T-helper 1 cell treated with Interleukin-12 subunit alpha and Interleukin-12 subunit beta and Interleukin-4 antibody, amounts not matched to agents 30 μg/mL and 1 μg/mL, for 36 hours (primary cell): ENCODE results near the gene RASL10B.

Experiments used
- H3K27ac Mint-ChIP-seq: one replicate; pipeline ENCODE4 v1.8.0; 2021; ENCODE audit warnings: mild to moderate bottlenecking, mixed read lengths
- H3K27me3 Mint-ChIP-seq: one replicate; pipeline ENCODE4 v1.8.0; 2021; ENCODE audit warnings: low read depth, mixed read lengths
- H3K36me3 Mint-ChIP-seq: one replicate; pipeline ENCODE4 v1.8.0; 2021; ENCODE audit warnings: low read depth, mixed read lengths
- H3K4me1 Mint-ChIP-seq: one replicate; pipeline ENCODE4 v1.8.0; 2021; ENCODE audit warnings: low read depth, mixed read lengths
- H3K4me3 Mint-ChIP-seq: one replicate; pipeline ENCODE4 v1.8.0; 2021; ENCODE audit warnings: mild to moderate bottlenecking, moderate library complexity, mixed read lengths
- H3K9me3 Mint-ChIP-seq: one replicate; pipeline ENCODE4 v1.8.0; 2021; ENCODE audit warnings: mixed read lengths

Gene RASL10B

DNA sequence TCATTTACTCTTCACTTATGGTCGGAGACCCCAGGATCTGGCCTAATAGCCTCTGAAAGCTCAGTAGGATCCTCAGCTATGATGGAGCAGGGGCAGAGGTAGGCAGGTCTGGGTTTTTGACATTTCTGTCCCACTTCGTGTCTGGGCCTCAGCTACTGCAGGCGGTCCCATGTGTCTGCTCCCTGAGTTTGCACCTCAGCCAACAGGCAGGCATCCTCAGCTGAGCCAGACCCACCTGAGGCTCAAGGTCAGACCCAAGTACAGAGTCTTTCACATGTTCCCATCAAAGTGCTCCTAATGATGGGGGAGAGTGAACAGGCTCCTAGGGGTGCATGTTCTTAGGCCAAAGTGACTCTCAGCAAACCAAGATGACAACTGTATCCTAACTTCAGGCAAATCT is 2.9 kb upstream of the RASL10B start:
- Mint-ChIP-seq H3K4me1 (peaks cover 10% of the 10 kb centered on the region), H3K9me3 (no peaks in the 10 kb centered on the region), H3K36me3 (peaks cover 33% of the 10 kb centered on the region), H3K4me3 (no peak overlapping the region), H3K27me3 (peaks cover 26% of the 10 kb centered on the region), H3K27ac (no peak overlapping the region)

DNA sequence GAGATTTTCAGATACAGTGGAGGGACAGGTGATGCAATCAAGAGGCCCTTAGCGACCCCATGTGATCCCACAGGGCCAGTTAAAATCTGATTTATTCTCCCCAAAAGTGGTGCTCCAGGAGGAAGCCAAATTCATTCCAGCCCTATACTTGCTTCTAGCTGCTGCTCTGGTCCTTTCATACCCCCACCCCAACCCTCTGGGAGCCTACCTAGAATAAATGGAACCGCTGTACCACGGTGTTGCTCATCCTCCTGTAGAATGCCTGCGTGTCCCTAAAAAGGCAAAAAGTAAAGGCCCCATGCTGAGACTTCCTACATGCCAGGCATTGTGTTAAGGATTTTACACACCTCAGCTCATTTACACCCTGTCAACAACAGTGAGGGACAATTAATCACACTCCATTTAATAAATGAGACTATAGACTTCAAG is 2.0 kb upstream of the RASL10B start:
- Mint-ChIP-seq H3K9me3 (no peaks in the 10 kb centered on the region), H3K4me3 (no peak overlapping the region), H3K4me1 (peaks cover 10% of the 10 kb centered on the region), H3K27ac (no peak overlapping the region), H3K27me3 (peaks cover 26% of the 10 kb centered on the region), H3K36me3 (peaks cover 30% of the 10 kb centered on the region)

DNA sequence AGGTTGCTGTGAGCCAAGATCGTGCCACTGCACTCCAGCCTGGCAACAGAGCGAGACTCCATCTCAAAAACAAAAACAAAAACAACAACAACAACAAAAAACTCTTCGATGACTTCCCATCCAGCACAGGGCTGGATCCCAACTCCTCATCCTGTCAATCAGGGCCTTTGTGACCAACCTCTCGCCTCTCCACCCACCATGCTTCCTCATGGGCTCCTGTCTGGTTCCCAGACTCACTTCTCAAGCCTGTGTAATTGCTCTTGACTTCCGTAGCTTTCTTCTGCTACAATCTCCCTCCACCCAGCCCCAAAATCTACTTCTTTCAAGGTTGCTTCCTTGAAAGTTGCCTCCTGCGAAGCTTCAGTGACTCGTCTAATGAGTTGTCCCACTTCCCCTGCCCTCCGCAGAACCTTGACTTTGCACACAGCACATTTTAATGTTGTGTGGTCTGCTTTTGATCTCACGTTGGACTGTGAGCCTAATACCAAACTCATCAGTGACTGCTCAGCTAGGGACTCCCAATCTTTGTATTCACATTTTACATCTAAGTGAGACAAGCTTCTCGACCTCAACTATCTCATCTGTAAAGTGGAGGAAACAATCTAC is 936 bp upstream of the RASL10B start:
- Mint-ChIP-seq H3K4me3 (peak overlapping the region; percentile 40), H3K36me3 (peaks cover 20% of the 10 kb centered on the region), H3K4me1 (peaks cover 10% of the 10 kb centered on the region), H3K27ac (no peak overlapping the region), H3K9me3 (no peaks in the 10 kb centered on the region), H3K27me3 (peaks cover 26% of the 10 kb centered on the region)

DNA sequence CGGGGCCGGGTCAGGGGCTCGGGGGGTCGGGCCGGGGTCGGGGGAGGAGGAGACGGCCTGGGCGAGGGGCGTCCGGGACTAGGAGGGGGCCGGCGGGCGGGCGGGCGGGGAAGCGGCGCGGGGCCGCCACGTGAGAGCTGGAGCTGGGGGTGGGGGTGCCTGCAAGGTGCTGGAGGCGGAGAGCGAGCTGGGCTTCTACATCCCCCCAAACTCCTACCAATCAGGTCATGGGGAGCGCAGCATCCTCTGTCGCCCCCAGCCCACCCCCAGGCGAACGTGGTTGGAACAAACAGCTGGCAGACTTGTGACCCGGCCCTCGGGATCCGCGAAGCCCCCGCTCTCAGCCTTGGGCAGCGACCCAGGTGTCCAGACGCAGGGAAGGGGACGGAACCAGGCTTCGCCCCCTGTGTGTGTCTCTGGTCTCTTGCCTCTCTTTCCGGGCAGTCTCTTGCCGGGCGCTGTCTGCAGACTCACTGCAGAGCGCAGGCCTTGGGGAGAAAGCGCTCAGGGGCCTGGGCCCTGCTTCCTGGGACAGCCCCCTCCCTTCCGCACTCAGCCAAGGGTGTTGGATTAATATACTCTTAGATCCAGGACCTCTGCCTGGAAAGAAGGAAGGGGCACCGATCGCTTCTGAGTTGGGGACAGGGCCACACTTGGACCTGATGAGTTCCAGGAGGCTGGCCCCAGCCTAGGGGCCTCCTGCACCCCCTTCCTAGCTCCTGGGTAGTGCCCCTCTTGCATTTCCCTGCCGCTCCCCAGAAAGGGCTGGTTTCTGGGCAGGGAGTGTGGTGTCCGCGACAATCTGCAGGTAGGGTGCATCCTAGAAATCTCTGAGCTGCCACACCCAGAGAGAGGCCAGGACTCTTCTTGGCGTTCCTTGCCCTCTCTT is 722 bp downstream of the RASL10B start:
- Mint-ChIP-seq H3K4me1 (peaks cover 10% of the 10 kb centered on the region), H3K36me3 (peaks cover 15% of the 10 kb centered on the region), H3K4me3 (peak overlapping the region; percentile 31), H3K9me3 (no peaks in the 10 kb centered on the region), H3K27ac (no peak overlapping the region), H3K27me3 (peaks cover 26% of the 10 kb centered on the region)

DNA sequence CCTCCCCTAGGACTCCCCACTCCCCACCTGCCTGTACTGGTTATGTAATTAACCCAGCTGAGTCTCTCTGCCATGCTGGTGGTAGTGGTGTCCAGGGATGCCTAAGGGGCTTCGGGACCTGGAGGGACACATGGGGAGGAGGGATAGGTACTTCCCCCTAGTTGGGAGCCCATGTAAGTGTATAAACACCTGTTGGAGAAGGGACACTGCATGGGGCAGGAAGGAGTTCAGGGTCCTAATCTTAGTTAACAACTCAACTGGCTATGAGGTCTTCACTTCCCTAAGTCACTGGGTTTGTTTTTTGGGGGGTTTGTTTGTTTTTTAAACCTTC is 1.3 kb downstream of the RASL10B start:
- H3K4me1 Mint-ChIP-seq = peaks cover 10% of the 10 kb centered on the region
- H3K9me3 Mint-ChIP-seq = no peaks in the 10 kb centered on the region
- peaks cover 26% of the 10 kb centered on the region for H3K27me3 Mint-ChIP-seq
- peaks cover 15% of the 10 kb centered on the region for H3K36me3 Mint-ChIP-seq
- no peak overlapping the region for H3K27ac Mint-ChIP-seq
- no peak overlapping the region for H3K4me3 Mint-ChIP-seq

DNA sequence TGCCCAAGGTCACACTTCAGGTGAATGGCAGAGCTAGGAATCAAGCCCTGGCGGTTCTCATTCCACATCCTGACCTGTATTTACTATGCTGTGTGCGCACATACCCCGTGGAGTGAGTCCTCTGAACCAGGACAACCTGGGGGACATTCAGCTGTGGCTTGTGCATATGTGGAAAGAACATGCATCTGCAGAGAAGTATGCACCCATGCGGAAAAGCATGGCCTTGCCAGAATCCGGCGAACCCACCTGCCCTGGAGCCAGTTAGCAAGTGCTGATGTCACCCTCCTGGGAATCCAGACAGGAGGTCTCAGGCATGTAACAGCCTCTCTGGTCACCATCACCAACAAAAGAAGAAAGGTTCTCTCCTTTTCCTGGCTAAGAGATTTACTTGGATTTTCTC is 1.9 kb downstream of the RASL10B start:
- no peak overlapping the region for H3K27ac Mint-ChIP-seq
- H3K4me3 Mint-ChIP-seq = no peak overlapping the region
- no peaks in the 10 kb centered on the region for H3K9me3 Mint-ChIP-seq
- H3K4me1 Mint-ChIP-seq = peaks cover 10% of the 10 kb centered on the region
- H3K27me3 Mint-ChIP-seq = peaks cover 26% of the 10 kb centered on the region
- H3K36me3 Mint-ChIP-seq = peaks cover 12% of the 10 kb centered on the region

DNA sequence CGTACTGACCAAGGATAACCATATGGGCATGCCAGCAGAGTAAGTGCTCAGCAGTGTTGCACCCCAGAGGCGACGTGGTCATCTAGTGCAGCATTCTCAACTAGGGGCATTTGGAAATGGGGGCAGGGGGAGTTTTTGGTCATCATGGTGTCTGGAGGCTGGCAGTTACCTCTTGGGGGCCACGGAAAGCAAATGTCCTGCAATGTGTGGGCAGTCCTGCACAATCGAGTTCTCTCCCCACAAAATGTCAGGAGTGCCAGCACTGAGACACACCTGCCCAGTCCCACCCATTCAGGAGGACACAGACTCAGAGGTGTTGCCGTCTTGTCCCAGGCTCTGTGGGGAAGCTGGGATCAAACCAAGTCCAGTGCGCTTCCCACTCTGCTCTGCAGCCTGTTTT is 3.0 kb downstream of the RASL10B start:
- H3K9me3 Mint-ChIP-seq = no peaks in the 10 kb centered on the region
- peaks cover 9% of the 10 kb centered on the region for H3K36me3 Mint-ChIP-seq
- H3K4me1 Mint-ChIP-seq = peaks cover 10% of the 10 kb centered on the region
- no peak overlapping the region for H3K4me3 Mint-ChIP-seq
- H3K27me3 Mint-ChIP-seq = peaks cover 30% of the 10 kb centered on the region
- H3K27ac Mint-ChIP-seq = no peak overlapping the region

DNA sequence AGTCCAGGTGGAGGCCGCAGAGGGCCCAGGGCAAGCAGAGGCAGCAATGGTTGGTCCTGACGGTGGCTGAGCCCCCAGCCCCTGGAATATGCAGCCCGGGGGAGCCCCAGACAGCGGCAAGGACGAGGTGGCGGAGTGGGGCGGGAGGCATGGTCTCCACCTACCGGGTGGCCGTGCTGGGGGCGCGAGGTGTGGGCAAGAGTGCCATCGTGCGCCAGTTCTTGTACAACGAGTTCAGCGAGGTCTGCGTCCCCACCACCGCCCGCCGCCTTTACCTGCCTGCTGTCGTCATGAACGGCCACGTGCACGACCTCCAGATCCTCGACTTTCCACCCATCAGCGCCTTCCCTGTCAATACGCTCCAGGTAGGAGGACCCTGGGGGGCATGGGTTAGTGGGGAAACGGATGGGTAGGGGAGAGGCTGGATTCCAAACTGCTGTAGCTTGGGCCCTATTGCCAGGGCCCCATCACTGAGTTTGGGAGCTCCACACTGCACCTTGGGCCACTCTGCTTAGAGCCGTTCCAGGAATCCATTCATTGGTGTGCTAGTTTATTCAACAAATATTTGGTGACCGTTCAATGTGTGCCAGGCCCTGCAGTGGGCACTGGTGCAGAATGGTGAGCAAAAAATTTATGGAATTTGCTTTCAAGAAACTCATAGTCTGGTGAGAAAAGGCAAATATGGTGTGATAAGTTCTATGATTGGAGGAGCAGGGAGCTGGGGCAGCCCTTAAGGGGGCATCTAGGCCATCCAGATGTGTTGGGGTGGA is 3.8 kb downstream of the RASL10B start:
- Mint-ChIP-seq H3K9me3 (no peaks in the 10 kb centered on the region), H3K4me1 (peaks cover 12% of the 10 kb centered on the region), H3K27me3 (peaks cover 38% of the 10 kb centered on the region), H3K4me3 (no peak overlapping the region), H3K36me3 (peaks cover 9% of the 10 kb centered on the region), H3K27ac (no peak overlapping the region)

DNA sequence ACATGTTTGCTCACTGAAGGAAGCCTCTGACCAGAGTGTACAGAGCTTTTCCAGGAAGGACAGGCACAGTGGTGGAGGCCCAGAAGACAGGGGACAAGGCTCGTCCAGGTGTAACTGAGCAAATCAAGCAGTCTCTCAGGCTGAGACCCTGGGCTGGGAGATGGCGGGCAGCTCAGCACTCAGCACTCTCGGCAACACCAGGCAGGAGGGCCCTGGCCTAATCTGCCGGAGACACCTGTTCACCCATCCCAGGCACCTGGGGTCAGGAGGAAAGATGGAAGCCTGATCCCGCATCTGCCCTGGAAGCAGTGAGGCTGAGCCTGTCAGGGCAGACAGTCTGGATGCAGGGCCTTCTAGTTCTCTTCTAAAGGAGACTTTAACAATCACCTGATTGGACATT is 4.8 kb downstream of the RASL10B start:
- H3K27ac Mint-ChIP-seq = no peak overlapping the region
- H3K4me3 Mint-ChIP-seq = no peak overlapping the region
- peaks cover 3% of the 10 kb centered on the region for H3K4me1 Mint-ChIP-seq
- H3K36me3 Mint-ChIP-seq = peaks cover under 1% of the 10 kb centered on the region
- H3K9me3 Mint-ChIP-seq = no peaks in the 10 kb centered on the region
- peaks cover 36% of the 10 kb centered on the region for H3K27me3 Mint-ChIP-seq

DNA sequence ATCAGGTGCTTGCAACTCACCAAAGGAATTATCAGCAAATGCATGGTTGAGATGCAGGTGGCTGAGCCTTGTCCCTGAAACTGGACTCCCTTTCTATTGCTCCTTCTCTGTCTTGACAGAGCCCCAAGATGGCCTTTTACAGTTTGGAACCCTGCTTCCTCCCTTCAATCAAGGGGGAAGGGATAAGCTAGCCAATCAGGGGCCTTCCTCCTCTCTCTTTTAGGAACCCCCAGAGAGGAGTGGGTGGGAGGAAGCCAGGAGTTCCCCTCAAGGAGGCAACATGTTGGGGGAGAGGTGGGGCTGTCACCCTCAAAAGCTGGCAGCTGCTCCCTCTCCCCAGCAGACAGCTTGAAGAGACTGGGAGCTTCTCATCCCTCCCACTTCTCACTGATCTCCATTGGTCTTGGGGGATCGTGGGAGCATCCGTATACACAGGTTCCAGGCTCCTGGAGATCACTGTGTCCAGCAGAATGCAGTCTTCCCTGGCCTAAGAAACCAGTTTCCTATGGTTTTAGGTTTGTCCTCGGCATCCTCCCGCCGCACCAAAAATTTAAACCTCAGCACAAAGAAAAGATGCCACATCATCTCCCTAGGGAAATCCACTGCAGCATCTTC is 7.2 kb downstream of the RASL10B start:
- Mint-ChIP-seq H3K9me3 (no peaks in the 10 kb centered on the region), H3K4me3 (no peak overlapping the region), H3K27ac (no peak overlapping the region), H3K27me3 (peaks cover 35% of the 10 kb centered on the region), H3K4me1 (peaks cover 5% of the 10 kb centered on the region), H3K36me3 (no peaks in the 10 kb centered on the region)

DNA sequence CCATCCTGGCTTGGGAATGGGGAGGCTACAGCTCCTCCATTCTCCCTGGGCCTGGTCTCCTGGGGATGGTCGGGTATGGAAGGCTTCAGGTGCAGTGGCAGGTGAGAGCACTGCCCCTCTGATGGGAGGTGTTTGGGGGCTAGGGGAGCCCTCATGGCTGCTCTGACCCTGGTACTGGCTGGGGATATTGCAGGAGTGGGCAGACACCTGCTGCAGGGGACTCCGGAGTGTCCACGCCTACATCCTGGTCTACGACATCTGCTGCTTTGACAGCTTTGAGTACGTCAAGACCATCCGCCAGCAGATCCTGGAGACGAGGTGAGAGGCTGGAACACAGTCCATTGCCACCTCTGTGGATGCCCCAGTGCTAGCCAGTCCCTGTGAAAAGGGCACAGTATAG is 8.8 kb downstream of the RASL10B start:
- H3K27ac Mint-ChIP-seq = no peak overlapping the region
- H3K4me1 Mint-ChIP-seq = peaks cover 5% of the 10 kb centered on the region
- H3K36me3 Mint-ChIP-seq = no peaks in the 10 kb centered on the region
- no peaks in the 10 kb centered on the region for H3K9me3 Mint-ChIP-seq
- H3K4me3 Mint-ChIP-seq = no peak overlapping the region
- H3K27me3 Mint-ChIP-seq = peaks cover 38% of the 10 kb centered on the region

DNA sequence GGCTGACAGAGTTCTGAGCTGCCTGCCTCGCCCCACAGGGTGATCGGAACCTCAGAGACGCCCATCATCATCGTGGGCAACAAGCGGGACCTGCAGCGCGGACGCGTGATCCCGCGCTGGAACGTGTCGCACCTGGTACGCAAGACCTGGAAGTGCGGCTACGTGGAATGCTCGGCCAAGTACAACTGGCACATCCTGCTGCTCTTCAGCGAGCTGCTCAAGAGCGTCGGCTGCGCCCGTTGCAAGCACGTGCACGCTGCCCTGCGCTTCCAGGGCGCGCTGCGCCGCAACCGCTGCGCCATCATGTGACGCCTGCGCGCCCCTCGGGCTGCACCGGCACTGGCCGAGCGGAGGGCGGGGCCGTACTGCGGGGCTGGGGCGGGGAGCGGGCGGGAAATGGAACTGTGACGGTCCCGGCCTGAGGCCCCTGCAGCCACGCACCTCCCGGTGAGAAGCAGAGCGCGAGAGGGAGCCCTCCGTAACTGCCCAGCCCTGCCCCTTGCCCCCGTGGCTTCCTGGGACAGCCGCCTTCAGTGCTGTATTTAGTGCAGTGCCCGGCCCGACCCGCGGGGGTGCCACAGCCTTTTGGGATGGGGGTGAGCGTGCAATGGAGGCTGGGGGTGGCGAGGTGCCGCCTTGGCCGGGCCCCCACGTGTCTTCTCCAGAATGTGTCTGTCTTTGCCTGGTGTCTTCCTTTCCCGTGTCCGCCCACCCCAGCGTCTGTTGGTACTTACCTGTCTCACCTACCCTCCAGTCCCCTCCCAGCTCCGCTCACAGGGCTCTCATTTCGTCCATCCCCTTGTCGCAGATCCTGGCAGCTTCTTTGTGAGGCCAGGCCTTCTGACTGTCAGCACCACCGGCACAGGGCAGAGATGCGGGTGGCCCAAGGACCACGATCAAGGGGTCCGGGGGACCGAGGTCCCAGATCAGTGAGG is 9.8 kb downstream of the RASL10B start:
- Mint-ChIP-seq H3K36me3 (no peaks in the 10 kb centered on the region), H3K4me3 (peak overlapping the region; percentile 31), H3K4me1 (peaks cover 5% of the 10 kb centered on the region), H3K9me3 (no peaks in the 10 kb centered on the region), H3K27me3 (peaks cover 38% of the 10 kb centered on the region), H3K27ac (no peak overlapping the region)

DNA sequence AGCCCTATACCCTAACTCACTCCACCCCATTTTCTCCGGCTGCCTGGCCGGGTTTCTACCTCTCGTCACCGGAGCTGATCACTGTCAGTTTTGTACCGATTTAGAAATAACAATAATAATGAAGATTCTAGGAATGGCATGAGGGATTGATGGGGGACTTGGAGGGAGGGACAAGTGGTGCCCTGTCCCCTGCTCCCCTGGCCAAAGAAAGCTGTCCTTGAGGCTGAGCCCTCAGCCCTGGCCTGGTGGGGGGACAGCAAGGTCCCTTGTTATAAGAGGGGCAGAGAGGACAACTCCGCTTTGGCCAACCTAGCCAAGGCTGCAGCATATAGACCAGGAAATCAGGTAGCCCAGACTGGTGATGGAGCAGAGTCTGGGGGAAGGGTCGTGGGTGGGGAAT is 11.1 kb downstream of the RASL10B start:
- H3K4me1 Mint-ChIP-seq = peaks cover 5% of the 10 kb centered on the region
- no peaks in the 10 kb centered on the region for H3K36me3 Mint-ChIP-seq
- H3K27me3 Mint-ChIP-seq = peaks cover 38% of the 10 kb centered on the region
- no peaks in the 10 kb centered on the region for H3K9me3 Mint-ChIP-seq
- no peak overlapping the region for H3K4me3 Mint-ChIP-seq
- no peak overlapping the region for H3K27ac Mint-ChIP-seq
